Suprapubic skin (tissue), 4 donors: ENCODE data around the gene LARGE1. TPM values are rescaled to one million over a fixed set of nuclear protein-coding genes. Genes with fewer than 3 reads are reported as not detected.

Experiments used
- DNase-seq, 2 donors: peaks; one replicate each; pipeline ENCODE4 v3.0.0-alpha.2; 2019; ENCODE audit warnings: low spot score in 2 of 2
- H3K27ac ChIP-seq: fragments of 200-600 bp; sonication (generic); one replicate; pipeline ENCODE4 v1.5.1; 2019
- H3K27me3 ChIP-seq: fragments of 200-600 bp; sonication (generic); one replicate; pipeline ENCODE4 v1.5.1; 2019
- H3K36me3 ChIP-seq: fragments of 200-600 bp; sonication (generic); one replicate; pipeline ENCODE4 v1.5.1; 2019
- H3K4me1 ChIP-seq: fragments of 200-600 bp; sonication (generic); one replicate; pipeline ENCODE4 v1.5.1; 2019
- H3K4me3 ChIP-seq: fragments of 200-600 bp; sonication (generic); one replicate; pipeline ENCODE4 v1.5.1; 2019; ENCODE audit warnings: mild to moderate bottlenecking
- H3K9me3 ChIP-seq: fragments of 200-600 bp; sonication (generic); one replicate; pipeline ENCODE4 v1.5.1; 2019
- EP300 ChIP-seq: sonication (generic); formaldehyde crosslinking; IDR thresholded peaks from one replicate; pipeline ENCODE4 v1.6.1; 2017; ENCODE audit warnings: antibody characterized with exemption
- POLR2A ChIP-seq, 2 donors: fragments of 450-650 bp; IDR thresholded peaks; one replicate each; pipeline ENCODE4 v1.6.1; 2017; ENCODE audit warnings: antibody characterized with exemption in 2 of 2, mild to moderate bottlenecking in 2 of 2, moderate library complexity in 2 of 2
- POLR2AphosphoS5 ChIP-seq, 3 donors: sonication (generic); formaldehyde crosslinking; IDR thresholded peaks; one replicate each; pipeline ENCODE4 v1.6.1; 2017; ENCODE audit warnings: antibody characterized with exemption in 3 of 3
- WGBS: methylation state at CpG from one replicate; pipeline ENCODE4 v1.1.5; 2018; 5-methylcytosine and 5-hydroxymethylcytosine counted together
- total RNA-seq, 4 donors: library from RNA; depleted of rRNA; stranded (reverse); fragments of >200 nt; gene quantifications; one replicate each; pipeline ENCODE4 v1.1.0, GENCODE V29; 2016
- TF ChIP-seq, protein P1 (sequence below), 2 donors: fragments of 200-600 bp in 1 of 2; fragments of 450-650 bp in 1 of 2; sonication (generic) in 1 of 2; IDR thresholded peaks; one replicate each; pipeline ENCODE4 v1.5.1; 2016 to 2019; ENCODE audit warnings: antibody characterized with exemption in 2 of 2, mild to moderate bottlenecking in 1 of 2, moderate library complexity in 1 of 2

Gene LARGE1
- total RNA-seq, 4 donors from 2014 or later, result 12.1 to 41.6 (median 21.1) TPM

DNA sequence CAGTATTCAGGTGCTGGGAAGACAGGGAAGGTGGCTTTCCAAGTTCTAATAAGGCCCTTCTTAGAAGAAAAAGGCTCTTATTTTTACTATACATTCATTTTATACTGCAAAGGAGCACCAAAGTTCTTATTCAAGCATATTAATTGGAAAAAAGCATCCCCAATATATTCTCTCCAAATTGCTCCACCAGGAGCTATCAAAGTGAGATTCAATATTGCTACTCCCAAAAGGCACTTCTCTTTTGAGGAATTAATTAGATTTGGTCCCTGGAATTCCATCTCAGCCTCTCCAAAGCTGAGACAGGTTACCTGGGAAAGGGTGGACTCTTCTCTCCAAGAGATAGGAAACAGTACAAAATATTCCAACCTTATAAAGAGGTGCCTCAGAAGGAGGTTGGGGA lies 134.1 kb downstream of the LARGE1 start:
- no peak overlapping the region for H3K4me3 ChIP-seq
- DNase-seq, result no peak
- no peak overlapping the region for H3K27ac ChIP-seq

DNA sequence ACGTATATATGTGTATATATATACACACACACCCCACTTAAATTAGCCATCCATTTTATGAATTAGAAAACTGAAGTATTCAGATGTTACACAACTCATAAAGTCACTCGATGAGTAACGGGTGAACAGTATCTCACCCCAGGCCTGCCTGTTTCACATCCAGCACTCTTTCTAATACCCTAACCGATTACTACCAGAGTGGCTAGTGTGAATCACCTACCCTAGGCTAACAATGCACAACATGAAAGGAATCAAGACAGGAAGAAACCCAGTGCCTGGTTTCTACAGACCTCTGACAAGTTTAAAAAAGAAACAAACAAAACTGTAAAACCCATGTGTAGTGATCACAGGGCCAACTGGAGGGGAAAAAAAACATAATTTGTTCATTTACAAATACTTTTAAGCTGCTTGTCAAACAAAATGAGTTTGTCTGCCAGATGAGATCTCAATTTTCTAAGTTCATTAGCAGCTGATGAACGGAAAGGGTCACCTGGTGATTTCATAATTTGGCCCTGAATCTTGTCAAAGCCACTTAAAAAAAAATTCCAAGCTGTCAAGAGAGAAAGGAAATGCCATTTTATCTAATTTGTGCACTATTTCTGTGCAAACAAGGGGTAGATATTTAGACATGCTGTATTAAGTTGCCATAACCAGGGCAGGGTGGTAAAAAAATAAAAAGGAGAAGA lies 134.8 kb downstream of the LARGE1 start:
- 72% methylated on average over 5 of the region's 5 CpGs for WGBS
- no peaks in the 10 kb centered on the region for H3K36me3 ChIP-seq
- H3K27ac ChIP-seq, result no peak overlapping the region
- DNase-seq, result no peak
- no peak overlapping the region for H3K4me3 ChIP-seq
- no peak for TF ChIP-seq POLR2A (IDR thresholded peaks at IDR 0.05)
- TF ChIP-seq POLR2AphosphoS5 (IDR thresholded peaks at IDR 0.05), result no peak
- TF ChIP-seq EP300, result no peak
- TF ChIP-seq, protein P1, sequence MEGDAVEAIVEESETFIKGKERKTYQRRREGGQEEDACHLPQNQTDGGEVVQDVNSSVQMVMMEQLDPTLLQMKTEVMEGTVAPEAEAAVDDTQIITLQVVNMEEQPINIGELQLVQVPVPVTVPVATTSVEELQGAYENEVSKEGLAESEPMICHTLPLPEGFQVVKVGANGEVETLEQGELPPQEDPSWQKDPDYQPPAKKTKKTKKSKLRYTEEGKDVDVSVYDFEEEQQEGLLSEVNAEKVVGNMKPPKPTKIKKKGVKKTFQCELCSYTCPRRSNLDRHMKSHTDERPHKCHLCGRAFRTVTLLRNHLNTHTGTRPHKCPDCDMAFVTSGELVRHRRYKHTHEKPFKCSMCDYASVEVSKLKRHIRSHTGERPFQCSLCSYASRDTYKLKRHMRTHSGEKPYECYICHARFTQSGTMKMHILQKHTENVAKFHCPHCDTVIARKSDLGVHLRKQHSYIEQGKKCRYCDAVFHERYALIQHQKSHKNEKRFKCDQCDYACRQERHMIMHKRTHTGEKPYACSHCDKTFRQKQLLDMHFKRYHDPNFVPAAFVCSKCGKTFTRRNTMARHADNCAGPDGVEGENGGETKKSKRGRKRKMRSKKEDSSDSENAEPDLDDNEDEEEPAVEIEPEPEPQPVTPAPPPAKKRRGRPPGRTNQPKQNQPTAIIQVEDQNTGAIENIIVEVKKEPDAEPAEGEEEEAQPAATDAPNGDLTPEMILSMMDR (IDR thresholded peaks at IDR 0.05), result no peak
- H3K4me1 ChIP-seq, result peaks cover 7% of the 10 kb centered on the region
- H3K9me3 ChIP-seq, result peaks cover 15% of the 10 kb centered on the region
- no peaks in the 10 kb centered on the region for H3K27me3 ChIP-seq

More for the DNA sequence above, 134.1 kb downstream of the LARGE1 start:
- TF ChIP-seq POLR2A (IDR thresholded peaks at IDR 0.05) (no peak), EP300 (no peak), POLR2AphosphoS5 (IDR thresholded peaks at IDR 0.05) (no peak)
- TF ChIP-seq, protein P1 (IDR thresholded peaks at IDR 0.05), result no peak
- Histone ChIP-seq H3K4me1 (peaks cover 7% of the 10 kb centered on the region), H3K36me3 (no peaks in the 10 kb centered on the region), H3K9me3 (peaks cover 15% of the 10 kb centered on the region), H3K27me3 (no peaks in the 10 kb centered on the region)

DNA sequence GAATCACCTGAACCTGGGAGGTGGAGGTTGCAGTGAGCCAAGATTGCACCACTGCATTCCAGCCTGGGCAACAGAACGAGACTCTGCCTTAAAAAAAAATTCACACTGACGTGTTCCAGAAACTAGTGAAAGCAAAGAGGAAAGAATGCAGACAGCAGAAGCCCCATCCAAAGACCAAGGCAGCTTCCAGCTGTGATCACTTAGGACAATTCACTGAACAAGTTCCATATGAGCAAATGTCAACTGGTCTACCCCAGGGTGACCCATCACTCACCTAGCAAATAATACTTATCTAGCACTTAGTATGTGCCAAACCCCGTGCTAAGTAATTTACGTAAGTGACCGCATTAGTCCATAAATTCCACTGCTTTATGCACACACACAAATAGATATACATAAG lies 138.9 kb downstream of the LARGE1 start:
- no peak overlapping the region for H3K27ac ChIP-seq

DNA sequence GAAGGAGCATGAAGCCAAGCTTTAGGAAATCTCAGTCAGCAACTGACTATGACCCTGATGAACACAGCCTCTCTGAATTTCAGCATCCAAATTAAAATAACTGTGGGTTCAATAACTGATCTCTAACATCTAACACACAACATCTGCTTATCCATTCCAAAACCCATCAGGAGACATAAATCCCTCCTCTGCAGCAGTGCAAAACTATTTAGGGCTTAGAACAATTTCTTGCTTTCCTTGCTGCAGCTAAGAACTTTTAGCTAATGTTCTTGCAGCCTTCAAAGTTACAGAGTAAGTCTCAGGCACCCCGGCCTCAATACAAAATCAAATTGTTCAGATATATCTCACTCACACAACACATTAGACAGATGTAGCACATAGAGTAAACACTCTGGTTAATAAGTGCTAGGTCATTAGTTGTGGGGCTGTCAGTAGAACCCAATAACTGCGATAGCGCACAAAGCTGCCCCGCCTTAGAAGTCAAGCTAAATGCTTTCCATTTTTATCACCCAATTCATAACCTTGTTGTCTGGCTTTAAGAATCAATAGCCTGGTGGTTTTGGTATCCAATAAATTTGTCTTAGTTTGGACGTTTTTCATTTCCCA lies 139.6 kb downstream of the LARGE1 start:
- DNase-seq, result no peak
- H3K4me3 ChIP-seq, result no peak overlapping the region
- TF ChIP-seq POLR2AphosphoS5 (IDR thresholded peaks at IDR 0.05) (no peak), POLR2A (IDR thresholded peaks at IDR 0.05) (no peak), EP300 (no peak)
- TF ChIP-seq, protein P1 (IDR thresholded peaks at IDR 0.05), result no peak
- no peaks in the 10 kb centered on the region for H3K9me3 ChIP-seq
- peaks cover 2% of the 10 kb centered on the region for H3K4me1 ChIP-seq
- H3K27ac ChIP-seq, result no peak overlapping the region
- WGBS, result 86% methylated on average over 5 of the region's 5 CpGs
- H3K27me3 ChIP-seq, result no peaks in the 10 kb centered on the region
- no peaks in the 10 kb centered on the region for H3K36me3 ChIP-seq

More for the DNA sequence above, 138.9 kb downstream of the LARGE1 start:
- H3K4me1 ChIP-seq, result peaks cover 7% of the 10 kb centered on the region
- DNase-seq, result no peak
- no peak for TF ChIP-seq EP300
- 60% methylated on average over 5 of the region's 5 CpGs for WGBS
- H3K9me3 ChIP-seq, result no peaks in the 10 kb centered on the region
- no peaks in the 10 kb centered on the region for H3K36me3 ChIP-seq
- H3K27me3 ChIP-seq, result no peaks in the 10 kb centered on the region
- H3K4me3 ChIP-seq, result no peak overlapping the region

DNA sequence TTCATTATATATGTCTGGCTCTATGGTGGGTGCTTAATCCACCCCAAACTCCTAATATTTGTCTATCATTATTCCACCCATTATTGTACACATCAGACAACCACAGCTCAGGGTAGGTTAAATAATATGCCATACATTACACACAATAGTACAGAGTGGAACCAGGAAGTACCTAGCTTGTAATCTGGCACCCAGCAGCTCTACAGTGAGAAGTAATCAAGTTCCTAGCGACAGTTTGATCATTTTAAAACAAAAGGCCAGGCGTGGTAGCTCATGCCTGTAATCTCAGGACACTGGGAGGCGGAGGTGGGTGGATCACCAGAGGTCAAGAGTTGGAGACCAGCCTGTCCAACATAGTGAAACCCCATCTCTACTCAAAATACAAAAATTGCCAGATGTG lies 141.0 kb downstream of the LARGE1 start:
- Histone ChIP-seq H3K27ac (no peak overlapping the region), H3K4me3 (no peak overlapping the region), H3K9me3 (no peaks in the 10 kb centered on the region), H3K27me3 (no peaks in the 10 kb centered on the region), H3K4me1 (no peaks in the 10 kb centered on the region), H3K36me3 (no peaks in the 10 kb centered on the region)
- TF ChIP-seq POLR2A (IDR thresholded peaks at IDR 0.05) (no peak), POLR2AphosphoS5 (IDR thresholded peaks at IDR 0.05) (no peak), EP300 (no peak)
- TF ChIP-seq, protein P1 (IDR thresholded peaks at IDR 0.05), result no peak
- 91% methylated on average over 3 of the region's 3 CpGs for WGBS
- no peak for DNase-seq
